Measurements from ENCODE around the gene DHX36. TPM values are rescaled to one million over a fixed set of nuclear protein-coding genes. Genes with fewer than 3 reads are reported as not detected.

Gene DHX36
- total and polyA plus RNA-seq, 2 of the 4 experiments (the other 2 are of a cell fraction), result 27.1 to 30.2 TPM

DNA sequence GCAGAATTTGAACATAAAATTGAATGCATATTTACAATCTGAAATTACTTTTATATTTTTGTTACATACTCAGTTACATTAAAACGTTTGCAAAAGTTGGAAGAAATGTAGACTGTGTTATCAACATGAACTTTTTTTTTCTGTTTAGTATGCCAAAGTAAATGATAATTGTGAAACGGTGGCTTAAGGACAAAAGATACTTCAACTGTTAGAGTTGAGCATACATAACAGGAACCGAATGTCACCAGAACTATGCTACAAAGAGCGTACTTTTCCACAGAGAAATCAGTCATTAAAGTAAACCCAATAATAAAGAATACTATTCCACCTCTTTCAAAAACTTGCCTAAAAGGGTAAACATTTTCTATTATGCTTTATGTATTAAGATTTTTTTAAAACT lies 14.3 kb upstream of the DHX36 start:
- no TSS peak for BruUV-seq (replicated peaks)
- Histone ChIP-seq H2AFZ (replicated peaks; ENCODE audit: low read length, poor library complexity) (no peak overlapping the region), H3K4ac (ENCODE audit: low read depth, low read length) (no peak overlapping the region), H4K91ac (ENCODE audit: insufficient read depth, low read depth, low read length) (no peak overlapping the region), H3K4me3 (ENCODE audit: insufficient read depth, low read depth, low read length) (no peak overlapping the region), H2AK9ac (replicated peaks; ENCODE audit: low read depth, low read length, poor library complexity) (no peak overlapping the region), H3K27me3 (ENCODE audit: control insufficient read depth, insufficient read depth, low read length) (peaks cover 2% of the 10 kb centered on the region; the same call in 1 of the 2 replicates), H4K8ac (ENCODE audit: low read depth in 2 of 2, low read length in 2 of 2) (no peak overlapping the region), H2BK15ac (ENCODE audit: low read depth, low read length) (no peak overlapping the region), H3K27ac (ENCODE audit: insufficient read depth, low read length) (no peak overlapping the region), H3K4me1 (ENCODE audit: control insufficient read depth, insufficient read depth, low read length) (no peaks in the 10 kb centered on the region), H3K56ac (ENCODE audit: extremely low read depth, insufficient read depth, low read length) (no peak overlapping the region), H2BK20ac (ENCODE audit: low read depth, low read length) (no peak overlapping the region), H3K14ac (replicated peaks; ENCODE audit: low read depth, low read length) (no peak overlapping the region), H3K79me1 (ENCODE audit: low read depth in 1 of 2, low read length in 2 of 2) (no peaks in the 10 kb centered on the region), H3K9me3 (ENCODE audit: control insufficient read depth, insufficient read depth, low read length) (no peaks in the 10 kb centered on the region), H4K20me1 (ENCODE audit: insufficient read depth, low read length) (no peaks in the 10 kb centered on the region), H3K9ac (ENCODE audit: low read depth, low read length) (no peak overlapping the region), H2BK5ac (ENCODE audit: low read depth, low read length, poor library complexity, severe bottlenecking) (no peak overlapping the region), H3K9me1 (ENCODE audit: insufficient read depth, low read length) (no peaks in the 10 kb centered on the region), H3K4me2 (ENCODE audit: low read depth, low read length) (no peak overlapping the region), H4K5ac (ENCODE audit: low read depth, low read length) (no peak overlapping the region), H2BK120ac (ENCODE audit: low read depth, low read length) (no peak overlapping the region), H3K36me3 (ENCODE audit: control insufficient read depth, insufficient read depth, low read length) (no peaks in the 10 kb centered on the region), H3K18ac (ENCODE audit: low read depth, low read length) (no peak overlapping the region), H3K23ac (ENCODE audit: low read depth, low read length) (no peak overlapping the region), H2AK5ac (ENCODE audit: low read depth, low read length) (no peak overlapping the region)
- WGBS, 2 experiments (ENCODE audit: extremely low coverage in 2 of 2, insufficient read length in 1 of 2), result no CpG with 5 or more reads among the region's 4 CpGs
- dilution Hi-C loops (cut with HindIII; ENCODE audit: low sequenced_read_pairs, unreplicated experiment), result no loop called here
- ChIA-PET POLR2A (ENCODE audit: unreplicated experiment) (no interaction called here), CTCF (no interaction called here)
- DNase-seq (no peak), ATAC-seq (ENCODE audit: low read depth) (no peak)
- TF ChIP-seq MXI1 (IDR thresholded peaks at IDR 0.05; ENCODE audit: borderline replicate concordance, low read depth, low read length) (no peak), SMC3 (IDR thresholded peaks at IDR 0.05; ENCODE audit: low read depth, low read length) (no peak), RAD21 (IDR thresholded peaks at IDR 0.05; ENCODE audit: low read length) (no peak), POLR2A (IDR thresholded peaks at IDR 0.05; ENCODE audit: low read depth, low read length) (no peak), RCOR1 (IDR thresholded peaks at IDR 0.05; ENCODE audit: insufficient replicate concordance, low read length) (no peak), MAFK (IDR thresholded peaks at IDR 0.05; ENCODE audit: low read depth, low read length) (no peak), ELK1 (IDR thresholded peaks at IDR 0.05; ENCODE audit: borderline replicate concordance, low read depth, low read length) (no peak), CHD1 (IDR thresholded peaks at IDR 0.05; ENCODE audit: low read depth, low read length) (no peak), NFE2L2 (IDR thresholded peaks at IDR 0.05; ENCODE audit: low read depth, low read length) (no peak), MAZ (IDR thresholded peaks at IDR 0.05; ENCODE audit: borderline replicate concordance, low read depth, low read length) (no peak), CEBPB (IDR thresholded peaks at IDR 0.05; ENCODE audit: low read depth, low read length) (no peak), FOS (IDR thresholded peaks at IDR 0.05; ENCODE audit: low read depth, low read length) (no peak), BHLHE40 (IDR thresholded peaks at IDR 0.05; ENCODE audit: low read depth, low read length) (no peak), RFX5 (IDR thresholded peaks at IDR 0.05; ENCODE audit: low read depth, low read length) (no peak)
- TF ChIP-seq, protein P1, sequence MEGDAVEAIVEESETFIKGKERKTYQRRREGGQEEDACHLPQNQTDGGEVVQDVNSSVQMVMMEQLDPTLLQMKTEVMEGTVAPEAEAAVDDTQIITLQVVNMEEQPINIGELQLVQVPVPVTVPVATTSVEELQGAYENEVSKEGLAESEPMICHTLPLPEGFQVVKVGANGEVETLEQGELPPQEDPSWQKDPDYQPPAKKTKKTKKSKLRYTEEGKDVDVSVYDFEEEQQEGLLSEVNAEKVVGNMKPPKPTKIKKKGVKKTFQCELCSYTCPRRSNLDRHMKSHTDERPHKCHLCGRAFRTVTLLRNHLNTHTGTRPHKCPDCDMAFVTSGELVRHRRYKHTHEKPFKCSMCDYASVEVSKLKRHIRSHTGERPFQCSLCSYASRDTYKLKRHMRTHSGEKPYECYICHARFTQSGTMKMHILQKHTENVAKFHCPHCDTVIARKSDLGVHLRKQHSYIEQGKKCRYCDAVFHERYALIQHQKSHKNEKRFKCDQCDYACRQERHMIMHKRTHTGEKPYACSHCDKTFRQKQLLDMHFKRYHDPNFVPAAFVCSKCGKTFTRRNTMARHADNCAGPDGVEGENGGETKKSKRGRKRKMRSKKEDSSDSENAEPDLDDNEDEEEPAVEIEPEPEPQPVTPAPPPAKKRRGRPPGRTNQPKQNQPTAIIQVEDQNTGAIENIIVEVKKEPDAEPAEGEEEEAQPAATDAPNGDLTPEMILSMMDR (conservative IDR thresholded peaks at IDR 0.05; ENCODE audit: low read depth, low read length), result no peak
- TF ChIP-seq, protein P2, sequence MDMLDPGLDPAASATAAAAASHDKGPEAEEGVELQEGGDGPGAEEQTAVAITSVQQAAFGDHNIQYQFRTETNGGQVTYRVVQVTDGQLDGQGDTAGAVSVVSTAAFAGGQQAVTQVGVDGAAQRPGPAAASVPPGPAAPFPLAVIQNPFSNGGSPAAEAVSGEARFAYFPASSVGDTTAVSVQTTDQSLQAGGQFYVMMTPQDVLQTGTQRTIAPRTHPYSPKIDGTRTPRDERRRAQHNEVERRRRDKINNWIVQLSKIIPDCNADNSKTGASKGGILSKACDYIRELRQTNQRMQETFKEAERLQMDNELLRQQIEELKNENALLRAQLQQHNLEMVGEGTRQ (IDR thresholded peaks at IDR 0.05; ENCODE audit: low read depth, low read length), result no peak
- intact Hi-C loops (cut with micrococcal nuclease), result loop anchor here (10.0 kb wide), 2 partner anchors 416 to 1516 kb away; partner anchors contain the start of gene SLC33A1
- in situ Hi-C loops (cut with MboI; ENCODE audit: low sequenced_read_pairs), result no loop called here

Data from IMR-90 (cell line).